HepG2 (cell line): ENCODE results near the gene LMX1B. TPM values are rescaled to one million over a fixed set of nuclear protein-coding genes. Genes with fewer than 3 reads are reported as not detected.

ENCODE experiments used
- ATAC-seq: fragments of 200-7000 bp; cut with Tn5 transposase; 3 replicates; pipeline ENCODE4 v1.9.1; 2020; ENCODE audit warnings: mild to moderate bottlenecking, moderate library complexity
- BruUV-seq: library from RNA; stranded (reverse); fragments of 400-500 nt; replicated peaks from 2 replicates; lab custom pipeline; 2021; lab: Mats Ljungman, UMichigan
- CTCF ChIA-PET: fragments of 300-600 bp; formaldehyde crosslinking; extraction: SDS; loops from one replicate; lab custom pipeline; 2021; ENCODE audit warnings: low total read pairs, inconsistent platforms, low intra/inter-chr PET ratio; lab: Yijun Ruan, JAX
- POLR2A ChIA-PET: fragments of 350-600 bp; sonication (Branson Sonifier 250); formaldehyde crosslinking; loops from one replicate; lab custom pipeline; 2020; ENCODE audit warnings: antibody characterized with exemption, inconsistent platforms; lab: Yijun Ruan, JAX
- DNase-seq: peaks from one replicate; pipeline ENCODE4 v3.0.0-alpha.2; 2015; ENCODE audit warnings: low spot score
- FAIRE-seq: peaks from 3 replicates; lab custom pipeline; 2011; peaks lifted over from hg19 to GRCh38; lab: Jason Lieb, UNC
- H2AFZ ChIP-seq: one replicate; pipeline ENCODE4 v1.6.1; 2011; ENCODE audit warnings: low read length, inconsistent platforms
- H3K27ac ChIP-seq: fragments of 300-600 bp; 3 replicates; pipeline ENCODE4 v1.8.0; 2011; ENCODE audit warnings: mixed run types, mild to moderate bottlenecking, mixed read lengths, low read length, inconsistent platforms; ENCODE audit not compliant: insufficient read depth; ENCODE audit errors: extremely low read length
- H3K27me3 ChIP-seq, 2 experiments: fragments of 200-600 bp in 1 of 2; 2 replicates in 1 of 2; 3 replicates in 1 of 2; pipeline versions ENCODE4 v1.6.0 to v1.8.0; 2011; ENCODE audit warnings: low read length in 2 of 2, mild to moderate bottlenecking in 2 of 2, moderate library complexity in 2 of 2, inconsistent platforms in 1 of 2; ENCODE audit not compliant: insufficient read depth in 2 of 2, control insufficient read depth in 1 of 2
- H3K36me3 ChIP-seq, 2 experiments: fragments of 200-600 bp in 1 of 2; replicated peaks in 1 of 2; 2 replicates in 1 of 2; 3 replicates in 1 of 2; pipeline versions ENCODE4 v1.5.1 to v1.8.0; 2011; ENCODE audit warnings: low read length in 2 of 2, inconsistent platforms in 1 of 2; ENCODE audit not compliant: insufficient read depth in 2 of 2, control insufficient read depth in 1 of 2
- H3K4me1 ChIP-seq: 2 replicates; pipeline ENCODE4 v1.5.1; 2012; ENCODE audit warnings: low read length, inconsistent platforms; ENCODE audit not compliant: insufficient read depth
- H3K4me2 ChIP-seq: 2 replicates; pipeline ENCODE4 v1.6.0; 2011; ENCODE audit warnings: low read depth, low read length, inconsistent platforms
- H3K4me3 ChIP-seq, 3 experiments: fragments of 200-600 bp in 1 of 3; sonication (generic), shearing (Covaris generic) in 1 of 3; replicated peaks in 1 of 3; 2 replicates each; pipeline ENCODE4 v1.5.1; 2011 to 2016; ENCODE audit warnings: low read length in 3 of 3, inconsistent platforms in 2 of 3, low read depth in 2 of 3, mild to moderate bottlenecking in 2 of 3, control low read depth in 1 of 3, mixed read lengths in 1 of 3; ENCODE audit not compliant: insufficient read depth in 1 of 3
- H3K79me2 ChIP-seq: one replicate; pipeline ENCODE4 v1.6.1; 2011; ENCODE audit warnings: low read length, inconsistent platforms; ENCODE audit not compliant: insufficient read depth
- H3K9ac ChIP-seq: 2 replicates; pipeline ENCODE4 v1.6.0; 2011; ENCODE audit warnings: mild to moderate bottlenecking, low read depth, low read length, inconsistent platforms; ENCODE audit not compliant: insufficient read depth
- H3K9me3 ChIP-seq: 2 replicates; pipeline ENCODE4 v1.5.1; 2012; ENCODE audit warnings: mild to moderate bottlenecking, low read length
- H4K20me1 ChIP-seq: 2 replicates; pipeline ENCODE4 v1.6.0; 2011; ENCODE audit warnings: inconsistent platforms, mild to moderate bottlenecking, low read length, moderate library complexity; ENCODE audit not compliant: insufficient read depth
- KDM3A ChIP-seq: IDR thresholded peaks from 2 replicates; pipeline ENCODE4 v1.6.1; 2018; ENCODE audit warnings: low read depth, missing compliant biosample characterization
- MYC ChIP-seq: sonication (generic); formaldehyde crosslinking; IDR thresholded peaks from 2 replicates; pipeline ENCODE4 v1.9.0; 2021; ENCODE audit warnings: missing genetic modification reagents, borderline replicate concordance
- NFKB2 ChIP-seq: sonication (generic); formaldehyde crosslinking; IDR thresholded peaks from 2 replicates; pipeline ENCODE4 v1.4.0; 2020; ENCODE audit warnings: missing genetic modification reagents, borderline replicate concordance
- PHF8 ChIP-seq: sonication (generic); formaldehyde crosslinking; IDR thresholded peaks from 2 replicates; pipeline ENCODE4 v1.5.0; 2020; ENCODE audit warnings: missing genetic modification reagents
- RBM22 ChIP-seq: fragments of 200-400 bp; formaldehyde crosslinking; optimal IDR thresholded peaks from 2 replicates; pipeline ENCODE3; 2017; ENCODE audit warnings: mild to moderate bottlenecking, low read length, moderate library complexity
- SALL1 ChIP-seq: sonication (generic); formaldehyde crosslinking; IDR thresholded peaks from 2 replicates; pipeline ENCODE4 v1.8.0; 2022; ENCODE audit warnings: mild to moderate bottlenecking, missing genetic modification reagents
- ZBTB33 ChIP-seq: sonication (generic); formaldehyde crosslinking; IDR thresholded peaks from 2 replicates; pipeline ENCODE4 v1.4.0; 2020; ENCODE audit warnings: missing genetic modification reagents
- ZNF263 ChIP-seq: sonication (generic); formaldehyde crosslinking; IDR thresholded peaks from 2 replicates; pipeline ENCODE4 v1.4.0; 2020; ENCODE audit warnings: missing genetic modification reagents
- ZNF574 ChIP-seq: sonication (generic); formaldehyde crosslinking; IDR thresholded peaks from 2 replicates; pipeline ENCODE4 v1.4.0; 2020; ENCODE audit warnings: missing genetic modification reagents
- ZNF614 ChIP-seq: IDR thresholded peaks from 2 replicates; pipeline ENCODE4 v1.6.1; 2018; ENCODE audit warnings: missing biosample characterization, missing genetic modification reagents, inconsistent platforms, borderline replicate concordance
- WGBS: methylation state at CpG from one replicate; pipeline ENCODE4 v1.1.6; 2017; ENCODE audit warnings: low lambda C conversion rate; 5-methylcytosine and 5-hydroxymethylcytosine counted together
- in situ Hi-C: cut with HindIII; loops from 2 replicates; pipeline ENCODE4 v1.10.0; 2017; ENCODE audit warnings: low pct_unique_long_range_greater_than_20kb; ENCODE audit not compliant: extremely low pct_ligation_motif_present
- intact Hi-C: fragments of 100-400 bp; cut with micrococcal nuclease; formaldehyde crosslinking; loops from one replicate; pipeline ENCODE4 v1.10.0; 2022; ENCODE audit not compliant: unreplicated experiment
- polyA plus RNA-seq, 8 experiments: library from polyadenylated mRNA; depleted of rRNA in 3 of 8; stranded (reverse) in 7 of 8; unstranded in 1 of 8; fragments of >200 nt; fragmentation: Illumina TruSeq in 4 of 8; extraction: Trizol in 4 of 8; gene quantifications; 2 replicates each; pipeline versions ENCODE4 v1.2.1 to v1.2.3, GENCODE V29; 2011 to 2016; ENCODE audit warnings: low read depth in 4 of 8, missing spikeins in 1 of 8, mixed read lengths in 1 of 8; ENCODE audit not compliant: insufficient read depth in 1 of 8
- total RNA-seq, 5 experiments: library from RNA; depleted of rRNA; stranded (reverse); fragments of >200 nt; fragmentation: Illumina TruSeq; extraction: Trizol; gene quantifications; 2 replicates each; pipeline ENCODE4 v1.2.3, GENCODE V29; 2016; ENCODE audit warnings: low read depth in 1 of 5
- TF ChIP-seq, protein P1 (sequence below): sonication (generic); formaldehyde crosslinking; IDR thresholded peaks from 2 replicates; pipeline ENCODE4 v1.4.0; 2020; ENCODE audit warnings: missing genetic modification reagents
- TF ChIP-seq, protein P2 (sequence below): sonication (generic); formaldehyde crosslinking; IDR thresholded peaks from 2 replicates; pipeline ENCODE4 v1.9.0; 2021; ENCODE audit warnings: missing genetic modification reagents, borderline replicate concordance

Gene LMX1B
- total and polyA plus RNA-seq, 2 of the 13 experiments (the other 11 are each of a cell fraction or from before 2014, with no cell fraction given), result not detected

DNA sequence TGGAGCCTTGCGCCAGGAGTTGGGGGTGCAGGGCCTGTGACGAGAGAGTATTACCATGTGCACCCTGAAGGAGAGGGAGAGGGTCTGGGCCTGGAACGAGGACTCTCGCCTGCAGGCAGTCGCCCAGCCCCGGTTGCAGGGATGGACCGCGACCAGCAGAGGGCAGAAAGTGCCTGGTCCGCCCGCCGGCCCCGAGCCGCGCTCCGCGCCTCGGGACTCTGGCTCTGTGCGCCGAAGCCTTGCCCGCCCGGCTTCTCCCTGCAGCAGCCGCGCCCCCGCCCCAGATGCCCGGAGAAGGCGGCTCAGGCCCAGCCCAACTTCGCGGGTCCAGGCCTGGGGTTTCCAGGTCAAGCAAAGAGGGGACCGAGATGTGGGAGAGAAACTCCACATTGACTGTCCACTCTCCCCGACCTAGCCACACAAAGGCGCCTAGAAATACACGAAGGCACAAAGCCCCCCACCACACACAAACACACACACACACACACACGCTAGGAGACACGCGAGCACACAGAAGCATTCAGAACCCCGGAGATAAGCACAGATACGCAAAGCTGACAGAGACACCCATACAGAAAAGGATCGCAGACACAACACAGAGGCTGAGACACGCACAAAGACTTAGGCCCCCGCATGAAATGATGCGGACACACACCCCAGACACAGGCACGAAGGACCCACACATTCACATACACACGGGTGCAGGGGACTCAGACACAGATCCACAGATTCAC lies 2.0 kb upstream of the LMX1B start:
- DNase-seq (peak; percentile 36), ATAC-seq (peak; percentile 86), FAIRE-seq (no peak)
- no TSS peak for BruUV-seq
- Histone ChIP-seq H3K79me2 (no peaks in the 10 kb centered on the region), H3K4me2 (peak overlapping the region; percentile 50), H3K36me3 (no peaks in the 10 kb centered on the region), H3K9ac (no peak overlapping the region), H2AFZ (no peak overlapping the region), H3K9me3 (no peaks in the 10 kb centered on the region), H4K20me1 (peaks cover 5% of the 10 kb centered on the region; the same call in 1 of the 2 replicates), H3K4me1 (peaks cover 51% of the 10 kb centered on the region), H3K4me3 (peak overlapping the region in 1 of 3 experiments; percentile 54; a peak in 1 of 6 replicates), H3K27me3 (peaks cover 37 to 87% of the 10 kb centered on the region in 2 experiments), H3K27ac (no peak overlapping the region)
- ChIA-PET CTCF (no interaction called here), POLR2A (no interaction called here)
- intact Hi-C loops, result loop anchor here (2.0 to 5.0 kb wide), 3 partner anchors 51 to 171 kb away; no protein-coding TSS in a partner anchor
- in situ Hi-C loops, result loop anchor here (5.0 kb wide), 2 partner anchors 81 to 171 kb away; no protein-coding TSS in a partner anchor
- WGBS, result 14% methylated on average over 13 of the region's 43 CpGs
- TF ChIP-seq ZNF614 (CRISPR knock-in tag) (0 out of 2 replicates have a peak, but pooled peaks have one; percentile 26), MYC (CRISPR knock-in tag) (peak; percentile 34; the same call in 1 of the 2 replicates), ZNF574 (CRISPR knock-in tag) (peak; percentile 16; the same call in 1 of the 2 replicates), KDM3A (CRISPR knock-in tag) (0 out of 2 replicates have a peak, but pooled peaks have one; percentile 33), PHF8 (CRISPR knock-in tag) (0 out of 2 replicates have a peak, but pooled peaks have one; percentile 22), ZBTB33 (CRISPR knock-in tag) (0 out of 2 replicates have a peak, but pooled peaks have one; percentile 8), RBM22 (no peak), NFKB2 (CRISPR knock-in tag) (peak; percentile 41; the same call in 1 of the 2 replicates), SALL1 (CRISPR knock-in tag) (0 out of 2 replicates have a peak, but pooled peaks have one; percentile 10), ZNF263 (CRISPR knock-in tag) (0 out of 2 replicates have a peak, but pooled peaks have one; percentile 17)
- TF ChIP-seq, protein P1, sequence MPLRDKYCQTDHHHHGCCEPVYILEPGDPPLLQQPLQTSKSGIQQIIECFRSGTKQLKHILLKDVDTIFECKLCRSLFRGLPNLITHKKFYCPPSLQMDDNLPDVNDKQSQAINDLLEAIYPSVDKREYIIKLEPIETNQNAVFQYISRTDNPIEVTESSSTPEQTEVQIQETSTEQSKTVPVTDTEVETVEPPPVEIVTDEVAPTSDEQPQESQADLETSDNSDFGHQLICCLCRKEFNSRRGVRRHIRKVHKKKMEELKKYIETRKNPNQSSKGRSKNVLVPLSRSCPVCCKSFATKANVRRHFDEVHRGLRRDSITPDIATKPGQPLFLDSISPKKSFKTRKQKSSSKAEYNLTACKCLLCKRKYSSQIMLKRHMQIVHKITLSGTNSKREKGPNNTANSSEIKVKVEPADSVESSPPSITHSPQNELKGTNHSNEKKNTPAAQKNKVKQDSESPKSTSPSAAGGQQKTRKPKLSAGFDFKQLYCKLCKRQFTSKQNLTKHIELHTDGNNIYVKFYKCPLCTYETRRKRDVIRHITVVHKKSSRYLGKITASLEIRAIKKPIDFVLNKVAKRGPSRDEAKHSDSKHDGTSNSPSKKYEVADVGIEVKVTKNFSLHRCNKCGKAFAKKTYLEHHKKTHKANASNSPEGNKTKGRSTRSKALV (CRISPR knock-in tag), result peak; percentile 98
- TF ChIP-seq, protein P2, sequence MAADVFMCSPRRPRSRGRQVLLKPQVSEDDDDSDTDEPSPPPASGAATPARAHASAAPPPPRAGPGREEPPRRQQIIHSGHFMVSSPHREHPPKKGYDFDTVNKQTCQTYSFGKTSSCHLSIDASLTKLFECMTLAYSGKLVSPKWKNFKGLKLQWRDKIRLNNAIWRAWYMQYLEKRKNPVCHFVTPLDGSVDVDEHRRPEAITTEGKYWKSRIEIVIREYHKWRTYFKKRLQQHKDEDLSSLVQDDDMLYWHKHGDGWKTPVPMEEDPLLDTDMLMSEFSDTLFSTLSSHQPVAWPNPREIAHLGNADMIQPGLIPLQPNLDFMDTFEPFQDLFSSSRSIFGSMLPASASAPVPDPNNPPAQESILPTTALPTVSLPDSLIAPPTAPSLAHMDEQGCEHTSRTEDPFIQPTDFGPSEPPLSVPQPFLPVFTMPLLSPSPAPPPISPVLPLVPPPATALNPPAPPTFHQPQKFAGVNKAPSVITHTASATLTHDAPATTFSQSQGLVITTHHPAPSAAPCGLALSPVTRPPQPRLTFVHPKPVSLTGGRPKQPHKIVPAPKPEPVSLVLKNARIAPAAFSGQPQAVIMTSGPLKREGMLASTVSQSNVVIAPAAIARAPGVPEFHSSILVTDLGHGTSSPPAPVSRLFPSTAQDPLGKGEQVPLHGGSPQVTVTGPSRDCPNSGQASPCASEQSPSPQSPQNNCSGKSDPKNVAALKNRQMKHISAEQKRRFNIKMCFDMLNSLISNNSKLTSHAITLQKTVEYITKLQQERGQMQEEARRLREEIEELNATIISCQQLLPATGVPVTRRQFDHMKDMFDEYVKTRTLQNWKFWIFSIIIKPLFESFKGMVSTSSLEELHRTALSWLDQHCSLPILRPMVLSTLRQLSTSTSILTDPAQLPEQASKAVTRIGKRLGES, result no peak
